ENCODE measurements around the gene RGS19. TPM values are rescaled to one million over a fixed set of nuclear protein-coding genes. Genes with fewer than 3 reads are reported as not detected.

Gene RGS19
- total RNA-seq, 2 donors from 2014 or later, result 3.4 to 5.9 TPM

GRCh38 chr20:64081624-64081964, 2.3 kb upstream of the RGS19 start:
- DNase-seq (no peak), ATAC-seq (no peak)
- intact Hi-C loops (cut with DNase I, micrococcal nuclease), result no loop called here

DNA sequence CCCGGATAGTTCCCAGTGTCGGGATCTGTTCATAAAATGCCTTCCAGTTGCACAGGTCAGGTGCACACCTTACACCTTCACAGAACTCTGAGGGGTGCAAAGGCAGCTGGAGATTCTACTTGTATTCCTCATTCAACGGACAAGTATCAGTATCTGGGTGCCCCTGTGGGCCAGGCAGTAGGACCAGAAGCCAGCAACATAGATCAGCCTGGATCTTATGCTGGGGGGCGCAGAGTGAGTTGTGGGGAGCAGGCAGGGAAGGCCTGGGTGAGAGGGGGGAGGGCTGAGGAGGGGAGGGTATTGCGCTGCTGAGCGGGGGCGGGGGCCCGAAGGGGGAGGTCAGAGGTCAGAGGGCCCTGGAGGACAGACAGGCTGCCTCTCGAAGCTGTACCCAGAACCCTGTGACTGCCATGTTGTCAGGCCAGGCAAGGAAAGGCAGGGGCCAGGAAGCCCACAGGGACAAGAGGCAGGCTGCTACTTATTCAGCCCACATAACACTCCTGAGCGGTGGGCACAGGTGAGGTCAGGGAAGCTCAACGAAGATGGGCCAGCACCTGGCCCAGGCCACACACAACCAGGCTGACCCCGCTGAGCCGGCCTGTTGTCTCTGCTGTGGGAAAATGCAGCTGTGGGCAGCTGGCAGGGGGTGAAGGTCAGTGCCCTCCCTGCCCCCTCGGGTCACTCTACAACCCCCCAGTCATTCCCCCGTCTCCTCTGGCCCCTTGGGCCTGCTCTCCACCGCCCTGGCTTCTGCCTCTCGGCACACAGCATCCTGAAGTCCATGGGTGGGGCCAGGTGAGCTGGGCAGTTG, 1.7 kb upstream of the RGS19 start:
- ATAC-seq (no peak), DNase-seq (no peak)
- intact Hi-C loops (cut with DNase I, micrococcal nuclease), result no loop called here

- ATAC-seq, result no peak
- DNase-seq, result no peak
- intact Hi-C loops (cut with DNase I, micrococcal nuclease), result no loop called here
Measured at GRCh38 chr20:64080013-64080812, 895 bp upstream of the RGS19 start, which contains the start of gene OPRL1. Gene OPRL1, plus strand, starts transcription at chr20:64080082. Its CDS starts 12,639 bp downstream, at chr20:64092721.

- intact Hi-C loops (cut with DNase I, micrococcal nuclease), result no loop called here
- no peak for DNase-seq
- ATAC-seq, result no peak
Measured at GRCh38 chr20:64078934-64079272, 415 bp downstream of the RGS19 start.

DNA sequence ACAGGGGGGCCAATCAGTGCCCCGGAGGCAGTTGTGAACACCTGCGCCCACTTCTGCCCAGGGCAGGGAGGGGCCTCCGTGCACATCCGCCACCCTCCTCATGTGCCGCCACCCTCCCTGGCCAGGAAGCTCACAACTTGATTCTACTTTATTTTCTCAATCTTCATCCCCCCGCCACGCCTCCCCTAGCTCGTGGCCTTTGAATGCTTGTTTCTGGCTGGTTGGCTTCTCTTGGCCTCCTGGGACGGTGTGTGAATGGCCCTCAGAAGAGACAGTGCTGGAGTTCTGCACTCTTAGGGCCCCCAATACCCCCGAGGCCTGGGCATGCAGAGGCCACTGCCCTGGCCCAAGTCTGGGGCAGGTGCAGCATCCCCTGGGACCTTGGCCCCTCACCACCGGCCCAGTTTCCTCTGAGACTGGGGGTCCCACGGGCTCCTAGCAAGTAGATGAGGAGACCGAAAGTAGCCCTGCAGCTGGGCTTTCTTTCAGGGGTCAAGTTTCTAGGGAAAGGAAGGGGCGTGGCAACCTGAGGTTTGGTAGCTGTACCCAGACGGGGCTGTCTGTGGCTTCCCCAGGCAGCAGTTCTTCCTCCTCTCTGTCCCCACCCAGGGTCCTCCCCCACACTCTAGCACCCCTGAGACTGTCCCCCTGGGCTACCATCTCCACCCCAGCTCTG, 1.3 kb downstream of the RGS19 start:
- DNase-seq, result peak; percentile 62 to 66
- no peak for ATAC-seq
- intact Hi-C loops (cut with DNase I, micrococcal nuclease), result no loop called here

DNA sequence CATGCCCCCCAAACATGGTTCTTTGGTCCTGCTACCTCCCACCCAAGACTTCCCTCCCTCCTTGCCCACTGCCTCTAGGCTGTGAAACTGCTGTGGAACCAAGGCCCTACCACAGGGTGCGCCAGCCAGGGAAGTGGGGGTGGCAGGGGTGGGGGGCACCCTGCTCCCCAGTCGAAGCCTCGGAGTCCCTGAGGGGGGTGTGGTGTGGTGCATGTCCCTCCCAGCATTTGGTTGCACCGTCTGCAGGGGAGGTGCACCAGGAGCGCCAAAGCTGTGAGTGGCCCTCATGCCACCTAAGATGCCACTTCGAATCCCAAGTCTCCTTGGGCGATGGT, 1.8 kb downstream of the RGS19 start:
- no peak for ATAC-seq
- intact Hi-C loops (cut with DNase I, micrococcal nuclease), result no loop called here
- no peak for DNase-seq

GRCh38 chr20:64077094-64077493, 2.2 kb downstream of the RGS19 start:
- intact Hi-C loops (cut with DNase I, micrococcal nuclease), result no loop called here
- peak in 1 of 2 donors; percentile 52 for DNase-seq
- ATAC-seq, result peak; percentile 6

GRCh38 chr20:64076061-64076997, 3.0 kb downstream of the RGS19 start:
- no peak for DNase-seq
- intact Hi-C loops (cut with DNase I, micrococcal nuclease), result no loop called here
- no peak for ATAC-seq

DNA sequence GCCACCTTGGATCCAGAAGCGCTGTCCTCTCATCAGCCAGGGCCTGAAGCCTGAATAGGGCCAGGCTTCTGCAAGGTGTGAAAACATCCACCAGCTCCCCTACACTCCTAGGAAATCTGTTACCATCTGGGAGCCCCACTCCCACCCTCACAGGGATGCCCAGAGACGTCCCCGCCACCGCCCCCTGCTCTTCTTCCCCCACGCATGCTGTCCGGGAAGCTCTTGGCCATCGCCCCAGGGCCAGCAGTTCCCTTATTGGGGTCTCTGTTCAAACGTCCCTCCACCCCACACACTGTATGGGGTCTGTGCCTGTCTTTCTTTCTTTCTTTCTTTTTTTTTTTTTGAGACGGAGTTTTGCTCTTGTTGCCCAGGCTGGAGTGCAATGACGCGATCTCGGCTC, 3.8 kb downstream of the RGS19 start:
- intact Hi-C loops (cut with DNase I, micrococcal nuclease), result no loop called here
- DNase-seq (no peak), ATAC-seq (no peak)

- intact Hi-C loops (cut with DNase I, micrococcal nuclease), result no loop called here
- ATAC-seq (no peak), DNase-seq (no peak)
Measured at GRCh38 chr20:64074963-64075362, 4.4 kb downstream of the RGS19 start.

GRCh38 chr20:64074184-64074789, 5.0 kb downstream of the RGS19 start:
- DNase-seq (no peak), ATAC-seq (no peak)
- intact Hi-C loops (cut with DNase I, micrococcal nuclease), result no loop called here

GRCh38 chr20:64073476-64074183, 5.7 kb downstream of the RGS19 start:
- ATAC-seq (no peak), DNase-seq (no peak)
- intact Hi-C loops (cut with DNase I, micrococcal nuclease), result no loop called here

DNA sequence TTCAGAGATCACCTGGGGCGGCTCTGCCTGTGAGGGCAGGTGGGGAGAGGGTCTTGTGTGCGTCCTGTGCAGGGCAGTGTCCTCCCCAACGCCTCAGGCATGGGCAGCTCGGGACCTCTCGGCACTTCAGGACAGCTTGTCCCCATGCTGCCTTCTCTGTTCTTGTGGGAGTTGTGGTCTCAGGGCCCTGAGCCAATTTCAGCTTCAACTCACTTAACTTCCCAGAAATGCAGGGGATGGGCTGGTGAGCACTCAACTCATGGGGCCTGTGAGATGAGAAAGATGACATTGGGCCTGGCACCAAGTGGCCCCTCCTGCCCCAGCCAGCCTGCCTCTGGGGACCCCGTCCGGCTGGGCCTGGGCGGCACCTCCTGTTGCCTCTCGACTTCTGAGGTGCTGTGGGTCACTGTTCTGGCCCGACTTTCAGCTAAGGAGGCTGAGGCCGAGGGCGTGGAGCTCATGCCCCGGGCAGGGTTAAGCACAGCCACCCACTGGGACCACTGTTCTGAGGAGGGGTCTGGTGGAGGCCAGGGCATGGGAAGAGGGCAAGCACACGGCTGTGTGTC, 6.7 kb downstream of the RGS19 start:
- DNase-seq, result no peak
- intact Hi-C loops (cut with DNase I, micrococcal nuclease), result no loop called here
- ATAC-seq, result no peak

- DNase-seq (no peak), ATAC-seq (no peak)
- intact Hi-C loops (cut with DNase I, micrococcal nuclease), result no loop called here
Measured at GRCh38 chr20:64071341-64072332, 7.7 kb downstream of the RGS19 start.

DNA sequence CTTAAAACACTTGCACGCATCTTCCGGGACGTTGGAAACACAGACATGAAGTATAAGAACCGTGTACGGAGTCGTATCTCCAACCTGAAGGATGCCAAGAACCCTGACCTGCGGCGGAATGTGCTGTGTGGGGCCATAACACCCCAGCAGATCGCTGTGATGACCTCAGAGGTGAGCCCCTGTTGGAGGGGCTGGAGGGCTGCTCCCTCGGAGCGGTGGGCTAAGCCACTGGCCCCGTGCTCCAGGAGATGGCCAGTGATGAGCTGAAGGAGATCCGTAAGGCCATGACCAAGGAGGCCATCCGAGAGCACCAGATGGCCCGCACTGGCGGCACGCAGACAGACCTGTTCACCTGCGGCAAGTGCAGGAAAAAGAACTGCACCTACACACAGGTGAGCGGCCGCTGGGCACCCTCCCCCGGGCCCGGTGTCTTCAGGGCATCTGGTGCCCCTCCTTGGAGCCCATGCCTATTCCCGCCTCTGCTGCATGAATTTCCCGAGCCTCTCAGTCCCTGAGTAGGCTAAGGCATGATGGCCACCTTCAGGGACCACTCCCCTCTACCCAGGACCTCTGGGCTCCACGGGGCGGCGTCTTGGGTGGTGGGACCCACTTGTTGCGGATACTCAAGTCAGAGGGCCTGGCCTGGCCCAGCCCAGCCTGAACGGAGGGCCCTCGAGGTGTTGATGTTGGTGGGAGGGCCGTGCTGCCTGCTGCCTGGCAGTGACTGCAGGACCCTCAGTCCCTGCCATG, 8.9 kb downstream of the RGS19 start:
- ATAC-seq (no peak), DNase-seq (no peak)
- intact Hi-C loops (cut with DNase I, micrococcal nuclease), result no loop called here
